ENCODE results near the gene MFSD1.
A peak's percentile ranks its signal among the peaks of the same experiment; 100 is the strongest.

MFSD1 gene

DNA sequence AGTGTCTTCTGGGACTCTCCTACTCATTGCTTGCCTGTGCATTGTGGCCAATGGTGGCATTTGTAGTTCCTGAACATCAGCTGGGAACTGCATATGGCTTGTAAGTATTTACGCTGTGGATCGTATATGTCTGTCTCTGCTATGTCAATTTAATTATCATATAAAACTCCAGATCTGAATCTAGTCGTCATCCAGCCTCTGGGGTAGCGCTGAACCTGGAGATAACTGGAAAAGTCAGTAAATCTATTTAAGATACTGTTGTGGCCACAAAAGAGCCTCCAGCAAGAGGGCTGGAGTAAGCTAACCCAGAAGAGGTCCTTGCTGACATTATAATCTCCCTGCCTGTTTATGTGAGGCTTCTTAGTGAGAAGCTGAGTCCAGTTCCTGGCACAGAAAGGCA, 21.6 kb downstream of the MFSD1 start:
- no peak for DNase-seq (ENCODE audit: low read depth in 2 of 2)
- no peak overlapping the region for H3K4me3 ChIP-seq (replicated peaks in 1 of 2; ENCODE audit: low read depth in 2 of 2, low read length in 2 of 2)
- TF ChIP-seq, protein P1, sequence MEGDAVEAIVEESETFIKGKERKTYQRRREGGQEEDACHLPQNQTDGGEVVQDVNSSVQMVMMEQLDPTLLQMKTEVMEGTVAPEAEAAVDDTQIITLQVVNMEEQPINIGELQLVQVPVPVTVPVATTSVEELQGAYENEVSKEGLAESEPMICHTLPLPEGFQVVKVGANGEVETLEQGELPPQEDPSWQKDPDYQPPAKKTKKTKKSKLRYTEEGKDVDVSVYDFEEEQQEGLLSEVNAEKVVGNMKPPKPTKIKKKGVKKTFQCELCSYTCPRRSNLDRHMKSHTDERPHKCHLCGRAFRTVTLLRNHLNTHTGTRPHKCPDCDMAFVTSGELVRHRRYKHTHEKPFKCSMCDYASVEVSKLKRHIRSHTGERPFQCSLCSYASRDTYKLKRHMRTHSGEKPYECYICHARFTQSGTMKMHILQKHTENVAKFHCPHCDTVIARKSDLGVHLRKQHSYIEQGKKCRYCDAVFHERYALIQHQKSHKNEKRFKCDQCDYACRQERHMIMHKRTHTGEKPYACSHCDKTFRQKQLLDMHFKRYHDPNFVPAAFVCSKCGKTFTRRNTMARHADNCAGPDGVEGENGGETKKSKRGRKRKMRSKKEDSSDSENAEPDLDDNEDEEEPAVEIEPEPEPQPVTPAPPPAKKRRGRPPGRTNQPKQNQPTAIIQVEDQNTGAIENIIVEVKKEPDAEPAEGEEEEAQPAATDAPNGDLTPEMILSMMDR (IDR thresholded peaks at IDR 0.05; ENCODE audit: low read depth, low read length): no peak

DNA sequence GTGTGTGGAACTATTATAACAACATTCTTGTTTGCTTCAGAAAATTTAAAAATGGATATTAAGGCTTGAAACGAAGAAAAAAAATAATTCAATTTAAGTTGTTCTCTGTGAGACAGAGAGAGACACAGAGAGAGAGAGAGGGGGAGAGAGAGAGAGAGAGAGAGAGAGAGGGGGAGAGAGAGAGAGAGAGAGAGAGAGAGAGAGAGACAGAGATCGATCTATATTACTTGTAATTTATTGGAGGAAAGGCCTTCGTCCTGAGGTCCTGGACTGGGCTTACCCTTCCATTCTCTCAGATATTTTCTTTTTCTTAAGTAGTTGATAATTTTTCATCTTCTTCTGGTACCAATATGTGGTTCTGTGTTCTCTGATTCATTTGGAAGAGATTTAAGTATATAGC, 25.9 kb downstream of the MFSD1 start:
- no peak for DNase-seq (ENCODE audit: low read depth in 2 of 2)
- H3K4me3 ChIP-seq (replicated peaks in 1 of 2; ENCODE audit: low read depth in 2 of 2, low read length in 2 of 2): no peak overlapping the region
- TF ChIP-seq, protein P1 (IDR thresholded peaks at IDR 0.05; ENCODE audit: low read depth, low read length): no peak

DNA sequence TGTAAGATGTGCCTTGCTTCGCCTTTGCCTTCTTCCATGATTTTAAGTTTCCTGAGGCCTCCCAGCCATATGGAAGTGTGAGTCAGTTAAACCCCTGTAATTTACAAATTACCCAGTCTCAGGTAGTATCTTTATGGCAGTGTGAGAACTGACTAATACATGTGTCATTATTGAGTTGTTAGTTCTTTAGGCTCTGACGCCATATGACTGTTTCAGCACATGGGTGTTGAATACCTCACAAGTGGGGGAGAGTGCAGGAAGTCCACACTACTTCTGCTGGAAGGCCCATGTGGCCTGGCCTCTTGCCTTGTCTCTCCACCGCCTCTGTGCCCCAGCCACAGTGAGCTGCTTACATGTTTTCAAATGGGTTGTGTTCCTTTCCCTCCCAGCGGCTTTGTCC, 28.5 kb downstream of the MFSD1 start:
- TF ChIP-seq, protein P1 (IDR thresholded peaks at IDR 0.05; ENCODE audit: low read depth, low read length): no peak
- DNase-seq (ENCODE audit: low read depth in 2 of 2): peak; percentile 21 to 74
- no peak overlapping the region for H3K4me3 ChIP-seq (replicated peaks in 1 of 2; ENCODE audit: low read depth in 2 of 2, low read length in 2 of 2)

DNA sequence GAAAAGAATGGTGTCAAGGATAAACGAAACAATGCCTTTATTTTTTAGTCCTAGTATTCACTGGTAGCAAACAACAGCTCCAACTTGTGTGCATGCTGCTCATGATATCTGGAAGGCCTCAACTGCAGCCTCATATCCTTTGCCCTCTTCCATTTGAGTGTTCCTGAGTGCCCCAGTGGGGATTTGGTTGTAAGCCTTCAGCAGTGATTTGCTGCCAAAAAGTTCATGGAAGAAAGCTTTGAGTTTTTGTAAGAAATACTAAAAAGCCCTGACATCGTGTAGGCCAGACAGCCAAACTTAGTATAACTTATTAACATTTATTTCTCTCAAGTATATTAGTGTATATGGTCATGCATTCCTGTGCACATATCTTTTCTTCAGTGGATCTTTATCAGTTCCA, 30.0 kb downstream of the MFSD1 start:
- TF ChIP-seq, protein P1 (IDR thresholded peaks at IDR 0.05; ENCODE audit: low read depth, low read length): no peak
- DNase-seq (ENCODE audit: low read depth in 2 of 2): no peak

DNA sequence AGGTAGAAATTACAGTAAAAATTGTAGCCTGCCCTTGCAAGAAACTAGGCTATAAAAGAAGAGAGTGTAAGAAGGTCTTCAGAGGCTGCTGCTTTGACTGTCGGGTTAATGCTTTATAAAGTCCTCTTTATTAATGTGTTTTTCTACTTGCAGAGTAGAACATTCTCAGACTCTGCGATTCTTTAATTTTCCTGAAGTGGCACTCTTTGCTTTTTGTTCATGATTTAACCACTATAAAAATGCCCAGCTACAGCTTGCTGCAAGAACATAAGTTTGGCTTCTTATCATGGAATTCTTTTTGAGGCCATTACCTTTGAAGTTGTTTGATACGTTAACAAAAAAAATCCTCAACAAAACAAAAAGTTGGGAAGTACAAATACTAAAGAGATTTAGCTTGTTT, 33.8 kb downstream of the MFSD1 start:
- TF ChIP-seq, protein P1 (IDR thresholded peaks at IDR 0.05; ENCODE audit: low read depth, low read length): no peak
- DNase-seq (ENCODE audit: low read depth in 2 of 2): no peak

More for the DNA sequence above, 30.0 kb downstream of the MFSD1 start:
- H3K4me3 ChIP-seq (replicated peaks in 1 of 2; ENCODE audit: low read depth in 2 of 2, low read length in 2 of 2): no peak overlapping the region

DNA sequence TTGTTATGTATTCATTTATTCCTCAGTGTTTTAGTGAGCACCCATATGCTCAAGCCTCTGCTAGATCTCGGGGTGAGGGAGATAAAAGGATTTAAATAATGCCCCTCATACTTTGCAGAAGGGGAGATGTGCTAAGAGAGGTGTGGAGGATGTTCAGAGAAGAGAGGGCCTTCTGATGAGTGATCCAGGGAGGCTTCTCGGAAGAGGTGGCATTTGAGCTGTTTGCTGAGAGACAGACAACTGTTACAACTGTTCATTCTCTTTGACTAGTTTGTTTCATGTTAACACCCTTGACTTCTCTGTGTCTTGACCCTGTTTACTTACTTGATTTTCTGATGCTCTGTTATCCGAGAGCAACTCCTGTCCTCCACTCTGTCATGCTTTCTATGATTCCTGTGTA, 34.5 kb downstream of the MFSD1 start:
- TF ChIP-seq, protein P1 (IDR thresholded peaks at IDR 0.05; ENCODE audit: low read depth, low read length): no peak
- no peak for DNase-seq (ENCODE audit: low read depth in 2 of 2)
- no peak overlapping the region for H3K4me3 ChIP-seq (replicated peaks in 1 of 2; ENCODE audit: low read depth in 2 of 2, low read length in 2 of 2)

More for the DNA sequence above, 33.8 kb downstream of the MFSD1 start:
- H3K4me3 ChIP-seq (replicated peaks in 1 of 2; ENCODE audit: low read depth in 2 of 2, low read length in 2 of 2): no peak overlapping the region

DNA sequence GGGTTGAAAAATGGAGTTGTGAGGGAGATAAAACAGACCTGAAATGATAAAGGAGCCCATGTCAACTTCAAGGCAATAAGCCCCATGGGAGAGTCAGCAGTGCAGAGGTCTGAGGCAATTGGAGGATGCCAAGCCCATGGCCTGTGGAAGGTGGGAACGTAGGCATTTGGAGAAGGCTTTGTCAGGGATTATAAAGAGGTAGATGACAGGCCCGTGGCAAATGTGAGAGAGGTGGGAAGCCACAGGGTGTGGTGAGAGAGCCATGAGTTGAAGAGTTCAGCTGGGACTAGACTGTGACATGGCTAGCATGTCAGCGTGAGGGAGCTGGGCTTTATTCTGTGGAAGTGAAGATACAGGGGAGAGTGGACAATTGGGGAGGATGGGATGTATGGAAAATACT, 35.4 kb downstream of the MFSD1 start:
- no peak overlapping the region for H3K4me3 ChIP-seq (replicated peaks in 1 of 2; ENCODE audit: low read depth in 2 of 2, low read length in 2 of 2)
- no peak for DNase-seq (ENCODE audit: low read depth in 2 of 2)
- TF ChIP-seq, protein P1 (IDR thresholded peaks at IDR 0.05; ENCODE audit: low read depth, low read length): no peak
